Right lobe of liver (tissue), 6 donors: ENCODE results near the gene MARK3. TPM values are rescaled to one million over a fixed set of nuclear protein-coding genes. Genes with fewer than 3 reads are reported as not detected.
A peak's percentile ranks its signal among the peaks of the same experiment; 100 is the strongest.

ENCODE experiments used
- ATAC-seq, 4 donors: fragments of 200-7000 bp; cut with Tn5 transposase; one replicate each; pipeline ENCODE4 v1.9.1; 2020; ENCODE audit warnings: mild to moderate bottlenecking in 4 of 4, moderate library complexity in 4 of 4
- DNase-seq, 3 donors: peaks; one replicate each; pipeline ENCODE4 v3.0.0-alpha.2; 2020
- H3K27ac ChIP-seq, 3 donors: fragments of 200-600 bp; one replicate each; pipeline ENCODE4 v1.8.0; 2022
- H3K27me3 ChIP-seq, 2 donors: fragments of 200-600 bp; one replicate each; pipeline ENCODE4 v1.8.0; 2022
- H3K36me3 ChIP-seq, 4 donors: fragments of 200-600 bp; sonication (generic) in 1 of 4; one replicate each; pipeline versions ENCODE4 v1.5.1 to v1.8.0; 2017 to 2022; ENCODE audit warnings: control low read depth in 1 of 4
- H3K4me1 ChIP-seq, 4 donors: fragments of 200-600 bp; sonication (generic) in 1 of 4; one replicate each; pipeline versions ENCODE4 v1.5.1 to v1.8.0; 2017 to 2022; ENCODE audit warnings: control low read depth in 1 of 4
- H3K4me3 ChIP-seq, 3 donors: fragments of 200-600 bp; one replicate each; pipeline ENCODE4 v1.8.0; 2022
- H3K9me3 ChIP-seq, 4 donors: fragments of 200-600 bp; sonication (generic) in 1 of 4; one replicate each; pipeline versions ENCODE4 v1.5.1 to v1.8.0; 2017 to 2022; ENCODE audit warnings: control low read depth in 1 of 4
- POLR2A ChIP-seq: fragments of 450-650 bp; IDR thresholded peaks from one replicate; pipeline ENCODE4 v1.6.1; 2017; ENCODE audit warnings: antibody characterized with exemption, mild to moderate bottlenecking
- WGBS: methylation state at CpG from one replicate; pipeline ENCODE4 v1.1.6; 2018; ENCODE audit warnings: low coverage, low lambda C conversion rate; ENCODE audit not compliant: insufficient coverage; ENCODE audit errors: missing lambda C conversion rate; 5-methylcytosine and 5-hydroxymethylcytosine counted together
- intact Hi-C, 2 donors: fragments of 100-400 bp; cut with DNase I; formaldehyde crosslinking; loops; one replicate each; pipeline versions ENCODE4 v1.11.2 to v1.14.1; 2022
- total RNA-seq, 6 experiments: library from RNA; depleted of rRNA in 2 of 6; stranded (reverse); fragments of >200 nt in 2 of 6; fragmentation: NEBNext Ultra II Directional in 3 of 6; extraction: Animal tissue kit (Norgen Biotek cat#: 25700) in 3 of 6; gene quantifications; one replicate each; pipeline versions ENCODE4 v1.1.0 to v1.2.4, GENCODE V29; 2016 to 2023
- TF ChIP-seq, protein P1 (sequence below), 4 donors: fragments of 200-600 bp in 3 of 4; fragments of 450-650 bp in 1 of 4; IDR thresholded peaks; one replicate each; pipeline versions ENCODE4 v1.5.1 to v1.8.0; 2016 to 2022; ENCODE audit warnings: antibody characterized with exemption in 4 of 4, mild to moderate bottlenecking in 2 of 4
- donor health status: DM: no; HTN: yes; CAD: no.
- donor health status: DM: no; HTN: no; CAD: no.
- donor health status: DM: no; HTN: no; CAD: no.
- donor health status: DM: no; HTN: yes; CAD: no.
- donor health status: DM: no; HTN: yes; CAD: no.

Gene MARK3
- total RNA-seq, 6 experiments from 2014 or later, result 25.5 to 34.3 (median 27.3) TPM

- Histone ChIP-seq H3K36me3 (peaks cover 0 to 5% (median 0%) of the 10 kb centered on the region in 4 donors), H3K27ac (no peak overlapping the region), H3K4me1 (peaks cover 0 to 4% (median 0%) of the 10 kb centered on the region in 4 donors), H3K9me3 (no peaks in the 10 kb centered on the region), H3K4me3 (no peak overlapping the region), H3K27me3 (no peaks in the 10 kb centered on the region)
- no peak for TF ChIP-seq POLR2A
- TF ChIP-seq, protein P1, sequence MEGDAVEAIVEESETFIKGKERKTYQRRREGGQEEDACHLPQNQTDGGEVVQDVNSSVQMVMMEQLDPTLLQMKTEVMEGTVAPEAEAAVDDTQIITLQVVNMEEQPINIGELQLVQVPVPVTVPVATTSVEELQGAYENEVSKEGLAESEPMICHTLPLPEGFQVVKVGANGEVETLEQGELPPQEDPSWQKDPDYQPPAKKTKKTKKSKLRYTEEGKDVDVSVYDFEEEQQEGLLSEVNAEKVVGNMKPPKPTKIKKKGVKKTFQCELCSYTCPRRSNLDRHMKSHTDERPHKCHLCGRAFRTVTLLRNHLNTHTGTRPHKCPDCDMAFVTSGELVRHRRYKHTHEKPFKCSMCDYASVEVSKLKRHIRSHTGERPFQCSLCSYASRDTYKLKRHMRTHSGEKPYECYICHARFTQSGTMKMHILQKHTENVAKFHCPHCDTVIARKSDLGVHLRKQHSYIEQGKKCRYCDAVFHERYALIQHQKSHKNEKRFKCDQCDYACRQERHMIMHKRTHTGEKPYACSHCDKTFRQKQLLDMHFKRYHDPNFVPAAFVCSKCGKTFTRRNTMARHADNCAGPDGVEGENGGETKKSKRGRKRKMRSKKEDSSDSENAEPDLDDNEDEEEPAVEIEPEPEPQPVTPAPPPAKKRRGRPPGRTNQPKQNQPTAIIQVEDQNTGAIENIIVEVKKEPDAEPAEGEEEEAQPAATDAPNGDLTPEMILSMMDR (IDR thresholded peaks at IDR 0.05), result no peak
- intact Hi-C loops, result no loop called here
- ATAC-seq (peak in 2 of 4 donors; percentile 13 to 23), DNase-seq (peak in 1 of 3 donors; percentile 46)
- WGBS, result 76% methylated on average over 3 of the region's 25 CpGs
Measured at GRCh38 chr14:103512701-103513611, 127.7 kb downstream of the MARK3 start.

DNA sequence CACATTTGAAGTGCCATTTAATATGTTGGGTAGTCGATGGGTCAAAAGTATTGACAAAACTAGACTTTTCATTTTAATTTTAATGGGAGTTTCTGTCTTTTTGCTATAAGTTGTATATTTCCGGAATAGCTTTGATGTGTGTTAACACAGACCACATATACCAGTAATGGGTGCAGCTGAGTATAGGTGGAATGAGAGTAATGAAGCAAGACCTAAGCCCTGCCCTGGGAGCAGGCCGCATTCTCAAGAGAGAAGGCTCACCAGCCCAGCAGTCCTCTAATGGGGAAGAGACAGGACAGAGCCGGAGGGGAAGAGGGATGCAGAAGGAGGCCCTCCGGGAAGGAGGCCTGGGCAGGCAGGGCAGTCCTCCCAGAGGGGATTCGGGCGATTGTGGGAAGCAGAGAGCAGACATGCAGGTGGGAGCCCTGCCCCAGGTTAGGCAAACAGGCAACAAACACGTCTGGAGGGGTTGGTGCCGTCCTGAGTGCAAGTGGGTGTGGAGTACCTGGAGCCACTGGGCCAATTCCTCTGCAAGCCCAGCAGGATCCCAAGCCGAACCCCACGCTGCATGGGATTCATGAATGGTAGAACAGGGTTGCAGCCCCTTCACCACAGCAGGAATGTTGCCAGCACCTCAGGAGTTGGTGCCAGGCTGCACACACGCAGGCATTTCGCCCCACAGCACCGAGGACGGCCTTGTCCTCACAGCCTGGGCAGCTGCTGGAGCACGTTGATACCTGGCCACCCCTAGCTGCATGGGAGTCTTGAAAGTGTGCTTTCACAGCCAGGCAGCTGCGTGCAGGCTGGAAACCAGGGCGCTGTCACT is 129.6 kb downstream of the MARK3 start:
- Histone ChIP-seq H3K27me3 (no peaks in the 10 kb centered on the region), H3K9me3 (no peaks in the 10 kb centered on the region), H3K27ac (no peak overlapping the region), H3K4me3 (no peak overlapping the region), H3K36me3 (peaks cover 0 to 3% (median 0%) of the 10 kb centered on the region in 4 donors), H3K4me1 (peaks cover 0 to 5% (median 0%) of the 10 kb centered on the region in 4 donors)
- DNase-seq, result peak in 2 of 3 donors; percentile 39 to 42
- intact Hi-C loops, result loop anchor here in 1 of 2 donors (5.0 kb wide), 1 partner anchor 37 kb away; no protein-coding TSS in a partner anchor
- no peak for TF ChIP-seq POLR2A
- TF ChIP-seq, protein P1 (IDR thresholded peaks at IDR 0.05), result no peak
- WGBS, result 78% methylated on average over 10 of the region's 18 CpGs
- no peak for ATAC-seq

- Histone ChIP-seq H3K4me1 (peaks cover 0 to 13% (median 0%) of the 10 kb centered on the region in 4 donors), H3K27ac (no peak overlapping the region), H3K27me3 (peaks cover 0 to 5% of the 10 kb centered on the region in 2 donors), H3K36me3 (no peaks in the 10 kb centered on the region), H3K9me3 (no peaks in the 10 kb centered on the region), H3K4me3 (no peak overlapping the region)
- TF ChIP-seq, protein P1 (IDR thresholded peaks at IDR 0.05), result no peak
- no peak for TF ChIP-seq POLR2A
- no peak for ATAC-seq
- intact Hi-C loops, result loop anchor here in 1 of 2 donors (5.0 kb wide), 1 partner anchor 36 kb away; no protein-coding TSS in a partner anchor
- 53% methylated on average over 7 of the region's 10 CpGs for WGBS
- peak in 1 of 3 donors; percentile 9 for DNase-seq
Measured at GRCh38 chr14:103516426-103517173, 131.4 kb downstream of the MARK3 start.

- intact Hi-C loops, result loop anchor here in 1 of 2 donors (5.0 kb wide), 1 partner anchor 35 kb away; no protein-coding TSS in a partner anchor
- ATAC-seq (no peak), DNase-seq (peak in 1 of 3 donors; percentile 40)
- Histone ChIP-seq H3K4me1 (peaks cover 0 to 18% (median 0%) of the 10 kb centered on the region in 4 donors), H3K4me3 (no peak overlapping the region), H3K27me3 (peaks cover 0 to 9% of the 10 kb centered on the region in 2 donors), H3K36me3 (no peaks in the 10 kb centered on the region), H3K27ac (no peak overlapping the region), H3K9me3 (no peaks in the 10 kb centered on the region)
- no peak for TF ChIP-seq POLR2A
- TF ChIP-seq, protein P1 (IDR thresholded peaks at IDR 0.05), result no peak
- 51% methylated on average over 3 of the region's 10 CpGs for WGBS
Measured at GRCh38 chr14:103517174-103517566, 132.0 kb downstream of the MARK3 start.
